Hematopoietic multipotent progenitor cell treated with erythropoietin and hydrocortisone succinate and interleukin-3 and kit ligand, for 15 days (in vitro differentiated cells): ENCODE data around the gene SPARCL1.
"Not testable (repeated sequence)": the region's sequence is repeated elsewhere in the genome, so short reads cannot be mapped to it uniquely, and the experiment has no call there.

Experiments
- DNase-seq: peaks from one replicate; pipeline ENCODE4 v3.0.0-alpha.2; 2015; ENCODE audit warnings: low spot score

SPARCL1 gene

DNA sequence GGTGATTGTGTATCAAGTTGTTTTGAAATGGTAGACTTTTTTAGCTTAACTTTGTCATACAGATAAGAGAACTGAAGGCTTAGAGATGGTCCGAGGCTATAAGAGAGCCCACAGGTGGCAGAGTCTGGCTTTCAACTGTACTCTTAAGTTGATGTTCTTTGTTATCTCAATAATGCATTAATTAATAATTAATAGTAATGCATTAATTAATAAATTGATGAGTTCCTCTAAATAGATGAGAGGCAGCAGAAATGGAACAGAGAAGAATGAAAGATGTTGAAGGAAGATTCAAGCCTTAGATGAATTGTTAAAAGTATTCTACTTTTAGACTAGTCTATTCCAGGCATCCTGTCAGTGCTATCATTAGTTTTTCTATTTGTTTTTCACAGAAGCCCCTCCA lies 84.4 kb downstream of the SPARCL1 start:
- no peak for DNase-seq

DNA sequence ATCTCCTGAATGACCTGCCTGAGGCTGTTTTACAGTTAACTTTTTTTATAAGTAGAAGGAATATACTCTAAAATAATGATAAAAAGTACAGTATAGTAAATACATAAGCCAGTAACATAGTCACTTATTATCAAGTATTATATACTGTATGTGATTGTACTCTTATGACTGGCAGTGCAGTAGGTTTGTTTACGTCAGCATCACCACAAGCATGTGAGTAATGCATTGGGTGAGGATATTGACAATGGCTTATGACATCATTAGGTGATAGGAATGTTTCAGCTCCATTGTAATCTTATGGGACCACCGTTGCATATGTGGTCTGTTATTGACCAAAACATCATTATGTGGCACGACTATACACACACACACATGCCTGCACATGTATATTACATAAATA lies 86.3 kb downstream of the SPARCL1 start:
- DNase-seq: no peak

GRCh38 chr4:87433342-87433741 lies 95.8 kb downstream of the SPARCL1 start:
- no peak for DNase-seq

GRCh38 chr4:87430038-87430437 lies 99.1 kb downstream of the SPARCL1 start:
- no peak for DNase-seq

DNA sequence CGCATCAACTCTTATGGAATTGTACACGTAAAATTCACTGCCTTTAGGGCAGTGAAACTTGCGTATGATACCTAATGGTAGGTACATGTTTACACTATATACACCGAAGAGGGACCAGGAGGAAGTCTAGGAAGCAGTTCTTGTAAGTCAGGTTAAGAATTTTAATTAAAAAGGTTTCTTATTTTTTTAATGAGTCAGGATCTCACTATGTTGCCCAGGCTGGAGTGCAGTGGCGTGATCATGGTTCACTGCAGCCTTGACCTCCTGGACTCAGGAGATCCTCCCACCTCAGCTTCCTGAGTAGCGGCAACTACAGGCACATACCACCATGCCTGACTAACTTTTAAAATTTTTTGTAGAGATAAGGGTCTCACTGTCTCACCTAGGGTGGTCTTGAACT lies 100.2 kb downstream of the SPARCL1 start:
- no peak for DNase-seq

DNA sequence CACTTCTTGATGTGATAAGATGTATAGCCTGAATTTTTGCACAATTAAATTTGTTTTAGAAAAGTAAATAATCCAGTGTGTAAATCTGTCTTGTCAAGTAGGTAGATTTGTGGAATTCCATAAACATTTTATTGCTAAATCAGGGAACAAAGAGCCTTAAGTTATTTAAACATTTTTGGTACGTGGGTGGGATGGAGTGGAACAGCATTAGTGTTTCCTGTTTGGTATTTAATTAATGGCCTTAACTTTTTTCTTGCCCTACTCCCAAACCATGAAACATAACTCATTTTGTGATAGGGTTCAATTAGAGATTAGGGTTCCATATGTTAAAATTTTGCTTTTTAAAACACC lies 101.7 kb downstream of the SPARCL1 start:
- DNase-seq: no peak

GRCh38 chr4:87426865-87427517 lies 102.2 kb downstream of the SPARCL1 start:
- DNase-seq: no peak

- DNase-seq: no peak
Measured at GRCh38 chr4:87425711-87426110, 103.5 kb downstream of the SPARCL1 start.

- DNase-seq: not testable (repeated sequence)
Measured at GRCh38 chr4:87424099-87424543, 105.1 kb downstream of the SPARCL1 start.
